Measurements from ENCODE around the gene PTX4. TPM values are rescaled to one million over a fixed set of nuclear protein-coding genes. Genes with fewer than 3 reads are reported as not detected.
"Not testable (repeated sequence)": the region's sequence is repeated elsewhere in the genome, so short reads cannot be mapped to it uniquely, and the experiment has no call there.

The PTX4 gene
- total RNA-seq, 2 donors from 2014 or later = 0.78 TPM; not detected in 1

GRCh38 chr16:1486551-1487390 is 2.0 kb downstream of the PTX4 start:
- no peak for TF ChIP-seq CTCF (IDR thresholded peaks at IDR 0.05)
- Histone ChIP-seq H3K9me3 (no peaks in the 10 kb centered on the region), H3K4me1 (ENCODE audit: control insufficient read depth in 1 of 2, low read depth in 2 of 2) (no peaks in the 10 kb centered on the region), H3K36me3 (no peaks in the 10 kb centered on the region), H3K27me3 (replicated peaks; ENCODE audit: insufficient read depth) (no peaks in the 10 kb centered on the region), H3K4me3 (no peak overlapping the region), H3K27ac (no peak overlapping the region)
- ATAC-seq (ENCODE audit: insufficient number of reproducible peaks, low FRiP score, low read depth) = no peak
- DNase-seq (ENCODE audit: low spot score) = no peak

GRCh38 chr16:1485847-1486496 is 2.8 kb downstream of the PTX4 start:
- DNase-seq (ENCODE audit: low spot score) = no peak
- no peak for ATAC-seq (ENCODE audit: insufficient number of reproducible peaks, low FRiP score, low read depth)
- Histone ChIP-seq H3K9me3 (no peaks in the 10 kb centered on the region), H3K4me3 (no peak overlapping the region), H3K27ac (no peak overlapping the region), H3K27me3 (replicated peaks; ENCODE audit: insufficient read depth) (no peaks in the 10 kb centered on the region), H3K4me1 (ENCODE audit: control insufficient read depth in 1 of 2, low read depth in 2 of 2) (no peaks in the 10 kb centered on the region), H3K36me3 (no peaks in the 10 kb centered on the region)
- no peak for TF ChIP-seq CTCF (IDR thresholded peaks at IDR 0.05)

- TF ChIP-seq CTCF (IDR thresholded peaks at IDR 0.05) = no peak
- no peak for ATAC-seq (ENCODE audit: insufficient number of reproducible peaks, low FRiP score, low read depth)
- no peak overlapping the region for H3K4me3 ChIP-seq
These were observed 6.6 kb downstream of the PTX4 start for GRCh38 chr16:1481906-1482835.

GRCh38 chr16:1478937-1479336 is 9.8 kb downstream of the PTX4 start:
- not testable (repeated sequence) for H3K27ac ChIP-seq; H3K9me3 ChIP-seq; ATAC-seq (ENCODE audit: insufficient number of reproducible peaks, low FRiP score, low read depth); H3K36me3 ChIP-seq; H3K4me3 ChIP-seq; DNase-seq (ENCODE audit: low spot score); H3K27me3 ChIP-seq (replicated peaks; ENCODE audit: insufficient read depth)
- H3K4me1 ChIP-seq (ENCODE audit: control insufficient read depth in 1 of 2, low read depth in 2 of 2) = peaks cover 4 to 12% of the 10 kb centered on the region in 2 donors

More at GRCh38 chr16:1481906-1482835, 6.6 kb downstream of the PTX4 start:
- Histone ChIP-seq H3K27me3 (replicated peaks; ENCODE audit: insufficient read depth) (no peaks in the 10 kb centered on the region), H3K27ac (no peak overlapping the region), H3K4me1 (ENCODE audit: control insufficient read depth in 1 of 2, low read depth in 2 of 2) (no peaks in the 10 kb centered on the region), H3K36me3 (no peaks in the 10 kb centered on the region), H3K9me3 (no peaks in the 10 kb centered on the region)
- DNase-seq (ENCODE audit: low spot score) = no peak

- no peak for TF ChIP-seq CTCF (IDR thresholded peaks at IDR 0.05)
- no peaks in the 10 kb centered on the region for H3K9me3 ChIP-seq
- ATAC-seq (ENCODE audit: insufficient number of reproducible peaks, low FRiP score, low read depth) (no peak), DNase-seq (ENCODE audit: low spot score) (no peak)
- peaks cover 12 to 24% of the 10 kb centered on the region in 2 donors for H3K4me1 ChIP-seq (ENCODE audit: control insufficient read depth in 1 of 2, low read depth in 2 of 2)
- no peak overlapping the region for H3K4me3 ChIP-seq
- H3K27me3 ChIP-seq (replicated peaks; ENCODE audit: insufficient read depth) = no peaks in the 10 kb centered on the region
- no peaks in the 10 kb centered on the region for H3K36me3 ChIP-seq
- no peak overlapping the region for H3K27ac ChIP-seq
These were observed 11.7 kb downstream of the PTX4 start for GRCh38 chr16:1477033-1477432.
